ENCODE data around the gene CENPP. TPM values are rescaled to one million over a fixed set of nuclear protein-coding genes. Genes with fewer than 3 reads are reported as not detected.

The CENPP gene
- total RNA-seq, 1 experiment from 2014 or later, result 4.2 TPM

DNA sequence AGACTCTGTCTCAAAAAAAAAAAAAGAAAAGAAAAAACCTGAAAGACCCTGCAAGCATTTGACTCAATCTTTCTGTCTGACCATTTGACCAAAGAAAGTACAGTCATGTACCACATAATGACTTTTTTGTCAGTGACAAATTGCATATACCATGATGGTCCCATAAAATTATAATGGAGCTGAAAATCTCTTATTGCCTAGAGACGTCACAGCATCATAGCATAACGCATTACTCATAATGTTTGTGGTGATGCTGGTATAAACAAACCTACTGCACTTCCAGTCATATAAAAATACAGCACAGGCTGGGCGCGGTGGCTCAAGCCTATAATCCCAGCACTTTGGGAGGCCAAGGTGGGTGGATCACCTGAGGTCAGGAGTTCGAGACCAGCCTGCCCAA is 199.6 kb downstream of the CENPP start:
- ChIA-PET CTCF (interaction anchor here (0.5 to 0.7 kb wide), 2 partner anchors 66 to 788 kb away, joined by 3 read pairs; no protein-coding TSS in a partner anchor), POLR2A (interaction anchor here (1.0 to 1.3 kb wide), 2 partner anchors 9 to 19 kb away, joined by 3 read pairs; no protein-coding TSS in a partner anchor)
- Mint-ChIP-seq H3K27ac (ENCODE audit: low read depth, unreplicated experiment) (no peak overlapping the region), H3K36me3 (ENCODE audit: insufficient read depth, unreplicated experiment) (no peaks in the 10 kb centered on the region), H3K4me3 (ENCODE audit: unreplicated experiment) (no peak overlapping the region), H3K4me1 (ENCODE audit: insufficient read depth, unreplicated experiment) (no peaks in the 10 kb centered on the region), H3K27me3 (ENCODE audit: insufficient read depth, unreplicated experiment) (no peaks in the 10 kb centered on the region), H3K9me3 (ENCODE audit: unreplicated experiment) (no peaks in the 10 kb centered on the region)
- intact Hi-C loops (cut with micrococcal nuclease), result no loop called here
- no peak for DNase-seq (ENCODE audit: unreplicated experiment)
- TF ChIP-seq, protein P1, sequence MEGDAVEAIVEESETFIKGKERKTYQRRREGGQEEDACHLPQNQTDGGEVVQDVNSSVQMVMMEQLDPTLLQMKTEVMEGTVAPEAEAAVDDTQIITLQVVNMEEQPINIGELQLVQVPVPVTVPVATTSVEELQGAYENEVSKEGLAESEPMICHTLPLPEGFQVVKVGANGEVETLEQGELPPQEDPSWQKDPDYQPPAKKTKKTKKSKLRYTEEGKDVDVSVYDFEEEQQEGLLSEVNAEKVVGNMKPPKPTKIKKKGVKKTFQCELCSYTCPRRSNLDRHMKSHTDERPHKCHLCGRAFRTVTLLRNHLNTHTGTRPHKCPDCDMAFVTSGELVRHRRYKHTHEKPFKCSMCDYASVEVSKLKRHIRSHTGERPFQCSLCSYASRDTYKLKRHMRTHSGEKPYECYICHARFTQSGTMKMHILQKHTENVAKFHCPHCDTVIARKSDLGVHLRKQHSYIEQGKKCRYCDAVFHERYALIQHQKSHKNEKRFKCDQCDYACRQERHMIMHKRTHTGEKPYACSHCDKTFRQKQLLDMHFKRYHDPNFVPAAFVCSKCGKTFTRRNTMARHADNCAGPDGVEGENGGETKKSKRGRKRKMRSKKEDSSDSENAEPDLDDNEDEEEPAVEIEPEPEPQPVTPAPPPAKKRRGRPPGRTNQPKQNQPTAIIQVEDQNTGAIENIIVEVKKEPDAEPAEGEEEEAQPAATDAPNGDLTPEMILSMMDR (IDR thresholded peaks at IDR 0.05; ENCODE audit: unreplicated experiment), result no peak
- BruUV-seq (replicated peaks), result no TSS peak

DNA sequence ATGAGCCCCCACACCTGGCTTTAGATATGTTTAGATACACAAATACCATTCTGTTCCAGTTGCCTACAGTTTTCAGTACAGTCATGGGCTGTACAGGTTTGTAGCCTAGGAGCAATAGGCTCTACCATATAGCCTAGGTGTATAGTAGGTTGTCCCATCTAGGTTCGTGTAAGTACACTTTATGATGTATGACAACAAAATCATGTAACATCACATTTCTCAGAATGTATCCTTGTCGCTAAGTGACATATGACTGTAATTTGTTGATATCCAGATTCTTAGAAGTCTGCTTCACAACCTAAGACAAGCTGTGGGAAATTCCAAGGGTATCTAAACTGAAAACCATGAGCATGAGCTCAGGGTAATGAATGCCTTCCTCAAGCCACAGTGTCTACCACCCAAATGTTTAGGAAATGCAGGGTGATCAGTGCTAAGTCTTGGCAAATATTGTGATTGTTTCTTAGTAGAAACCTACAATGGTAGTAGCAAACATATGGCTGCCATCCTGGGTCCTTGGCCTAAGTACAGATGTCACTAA is 201.6 kb downstream of the CENPP start:
- Mint-ChIP-seq H3K27me3 (ENCODE audit: insufficient read depth, unreplicated experiment) (no peaks in the 10 kb centered on the region), H3K4me1 (ENCODE audit: insufficient read depth, unreplicated experiment) (no peaks in the 10 kb centered on the region), H3K27ac (ENCODE audit: low read depth, unreplicated experiment) (no peak overlapping the region), H3K36me3 (ENCODE audit: insufficient read depth, unreplicated experiment) (no peaks in the 10 kb centered on the region), H3K4me3 (ENCODE audit: unreplicated experiment) (no peak overlapping the region), H3K9me3 (ENCODE audit: unreplicated experiment) (peaks cover 18% of the 10 kb centered on the region)
- intact Hi-C loops (cut with micrococcal nuclease), result no loop called here
- CTCF ChIA-PET, result no interaction called here
- TF ChIP-seq, protein P1 (IDR thresholded peaks at IDR 0.05; ENCODE audit: unreplicated experiment), result no peak
- POLR2A ChIA-PET, result interaction anchor here (0.7 to 1.2 kb wide), 3 partner anchors 14 to 20 kb away, joined by 3 to 4 read pairs (median 3); no protein-coding TSS in a partner anchor
- no peak for DNase-seq (ENCODE audit: unreplicated experiment)
- BruUV-seq (replicated peaks), result no TSS peak

DNA sequence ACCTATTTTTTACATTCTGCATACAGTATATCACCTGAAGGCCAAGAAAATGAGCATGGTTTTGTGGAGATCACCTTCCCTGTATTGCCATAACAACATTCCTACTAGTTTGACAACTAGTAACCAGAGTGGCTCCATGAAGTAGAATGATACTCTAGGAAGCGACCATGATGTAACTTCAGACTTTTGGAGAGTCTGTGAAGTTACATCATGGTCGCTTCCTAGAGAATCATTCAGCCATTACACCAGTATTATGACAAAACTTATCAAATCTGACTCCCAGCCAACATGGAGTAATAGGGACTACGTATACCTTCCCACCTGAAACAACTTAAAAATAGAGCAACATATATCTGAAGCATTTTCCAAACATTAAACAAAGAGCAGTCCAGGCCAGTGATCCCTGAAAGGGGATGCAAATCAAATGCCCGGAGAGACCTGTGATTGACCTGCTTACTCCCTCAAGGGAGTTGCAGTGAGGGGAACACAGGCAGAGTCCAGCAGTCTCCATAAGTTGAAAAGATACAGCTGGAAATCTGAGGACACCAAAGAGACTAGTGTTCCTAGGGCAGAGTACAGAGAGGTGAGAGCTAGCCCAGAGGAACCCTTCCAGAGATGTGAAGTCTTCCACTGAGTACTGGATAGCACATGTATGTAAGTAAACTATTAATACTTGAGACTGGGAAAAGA is 202.2 kb downstream of the CENPP start:
- Mint-ChIP-seq H3K36me3 (ENCODE audit: insufficient read depth, unreplicated experiment) (no peaks in the 10 kb centered on the region), H3K4me1 (ENCODE audit: insufficient read depth, unreplicated experiment) (no peaks in the 10 kb centered on the region), H3K27me3 (ENCODE audit: insufficient read depth, unreplicated experiment) (no peaks in the 10 kb centered on the region), H3K27ac (ENCODE audit: low read depth, unreplicated experiment) (no peak overlapping the region), H3K9me3 (ENCODE audit: unreplicated experiment) (peaks cover 21% of the 10 kb centered on the region), H3K4me3 (ENCODE audit: unreplicated experiment) (no peak overlapping the region)
- POLR2A ChIA-PET, result interaction anchor here (0.8 kb wide), 1 partner anchor 10 kb away, joined by 3 read pairs; no protein-coding TSS in a partner anchor
- CTCF ChIA-PET, result no interaction called here
- no TSS peak for BruUV-seq (replicated peaks)
- DNase-seq (ENCODE audit: unreplicated experiment), result no peak
- intact Hi-C loops (cut with micrococcal nuclease), result no loop called here
- TF ChIP-seq, protein P1 (IDR thresholded peaks at IDR 0.05; ENCODE audit: unreplicated experiment), result no peak

DNA sequence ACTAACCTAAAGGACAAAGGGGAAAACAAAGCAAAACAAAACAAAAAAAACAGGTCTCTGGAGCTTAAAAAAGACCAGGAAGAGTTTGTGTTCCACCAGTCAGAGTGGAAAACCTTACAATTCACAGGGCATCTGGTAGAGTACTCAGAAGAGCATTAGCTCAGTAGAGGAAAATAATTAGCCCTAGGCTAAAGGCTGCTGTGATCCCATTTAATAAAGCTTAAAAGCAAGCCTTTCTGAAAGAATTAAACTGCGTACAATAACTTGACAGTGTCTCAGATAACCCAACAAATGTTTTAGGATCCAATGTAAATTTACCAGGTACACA is 202.7 kb downstream of the CENPP start:
- Mint-ChIP-seq H3K27me3 (ENCODE audit: insufficient read depth, unreplicated experiment) (no peaks in the 10 kb centered on the region), H3K27ac (ENCODE audit: low read depth, unreplicated experiment) (no peak overlapping the region), H3K36me3 (ENCODE audit: insufficient read depth, unreplicated experiment) (no peaks in the 10 kb centered on the region), H3K4me1 (ENCODE audit: insufficient read depth, unreplicated experiment) (no peaks in the 10 kb centered on the region), H3K4me3 (ENCODE audit: unreplicated experiment) (no peak overlapping the region), H3K9me3 (ENCODE audit: unreplicated experiment) (peaks cover 21% of the 10 kb centered on the region)
- intact Hi-C loops (cut with micrococcal nuclease), result no loop called here
- no peak for DNase-seq (ENCODE audit: unreplicated experiment)
- BruUV-seq (replicated peaks), result no TSS peak
- POLR2A ChIA-PET, result interaction anchor here (0.6 to 0.8 kb wide), 2 partner anchors 9 to 11 kb away, joined by 3 read pairs; no protein-coding TSS in a partner anchor
- TF ChIP-seq, protein P1 (IDR thresholded peaks at IDR 0.05; ENCODE audit: unreplicated experiment), result no peak
- CTCF ChIA-PET, result no interaction called here

Measured in MCF 10A (cell line).